HG02571 (cell line): ENCODE measurements around the gene C1orf105.

Source experiments
- ATAC-seq: cut with Tn5 transposase; IDR thresholded peaks from one replicate; pipeline ENCODE4 v1.9.1; 2021; ENCODE audit warnings: mild to moderate bottlenecking, moderate library complexity; ENCODE audit not compliant: unreplicated experiment

The C1orf105 gene

GRCh38 chr1:172455451-172455850 is 35.0 kb downstream of the C1orf105 start:
- no peak for ATAC-seq

GRCh38 chr1:172456344-172456769 is 35.9 kb downstream of the C1orf105 start:
- no peak for ATAC-seq

GRCh38 chr1:172457479-172458130 is 37.1 kb downstream of the C1orf105 start:
- ATAC-seq: no peak

GRCh38 chr1:172460177-172460576 is 39.7 kb downstream of the C1orf105 start:
- ATAC-seq: no peak

GRCh38 chr1:172460887-172461315 is 40.4 kb downstream of the C1orf105 start:
- ATAC-seq: no peak

- ATAC-seq: no peak
These were observed 45.1 kb downstream of the C1orf105 start for GRCh38 chr1:172465617-172466016.

GRCh38 chr1:172466795-172467407 is 46.4 kb downstream of the C1orf105 start:
- no peak for ATAC-seq

- no peak for ATAC-seq
These were observed 47.0 kb downstream of the C1orf105 start for GRCh38 chr1:172467446-172467845.

- ATAC-seq: no peak
These were observed 47.8 kb downstream of the C1orf105 start for GRCh38 chr1:172468296-172468695.

- no peak for ATAC-seq
These were observed 49.2 kb downstream of the C1orf105 start for GRCh38 chr1:172469717-172470116.

- ATAC-seq: no peak
These were observed 49.7 kb downstream of the C1orf105 start for GRCh38 chr1:172470149-172470548.

- no peak for ATAC-seq
These were observed 51.2 kb downstream of the C1orf105 start for GRCh38 chr1:172471666-172472065.

- ATAC-seq: no peak
These were observed 52.0 kb downstream of the C1orf105 start for GRCh38 chr1:172472495-172472894.

- no peak for ATAC-seq
These were observed 52.8 kb downstream of the C1orf105 start for GRCh38 chr1:172473302-172473701.

- ATAC-seq: no peak
These were observed 53.4 kb downstream of the C1orf105 start for GRCh38 chr1:172473842-172474241.

GRCh38 chr1:172476218-172476811 is 55.8 kb downstream of the C1orf105 start:
- no peak for ATAC-seq

- ATAC-seq: no peak
These were observed 56.7 kb downstream of the C1orf105 start for GRCh38 chr1:172477216-172477615.

- ATAC-seq: no peak
These were observed 57.3 kb downstream of the C1orf105 start for GRCh38 chr1:172477741-172478140.

- ATAC-seq: no peak
These were observed 58.0 kb downstream of the C1orf105 start for GRCh38 chr1:172478485-172478884.

- no peak for ATAC-seq
These were observed 59.9 kb downstream of the C1orf105 start for GRCh38 chr1:172480431-172480830.

- ATAC-seq: no peak
These were observed 61.6 kb downstream of the C1orf105 start for GRCh38 chr1:172482044-172482443.

- no peak for ATAC-seq
These were observed 63.0 kb downstream of the C1orf105 start for GRCh38 chr1:172483448-172483847.
